HG03439 (cell line): ENCODE data around the gene CLCF1.
A peak's percentile ranks its signal among the peaks of the same experiment; 100 is the strongest.
"Not testable (repeated sequence)": the region's sequence is repeated elsewhere in the genome, so short reads cannot be mapped to it uniquely, and the experiment has no call there.

Experiments used
- ATAC-seq: cut with Tn5 transposase; IDR thresholded peaks from one replicate; pipeline ENCODE4 v1.9.1; 2021; ENCODE audit warnings: mild to moderate bottlenecking, moderate library complexity; ENCODE audit not compliant: unreplicated experiment

Gene CLCF1

GRCh38 chr11:67409261-67409666 is 35.9 kb upstream of the CLCF1 start:
- ATAC-seq: no peak

DNA sequence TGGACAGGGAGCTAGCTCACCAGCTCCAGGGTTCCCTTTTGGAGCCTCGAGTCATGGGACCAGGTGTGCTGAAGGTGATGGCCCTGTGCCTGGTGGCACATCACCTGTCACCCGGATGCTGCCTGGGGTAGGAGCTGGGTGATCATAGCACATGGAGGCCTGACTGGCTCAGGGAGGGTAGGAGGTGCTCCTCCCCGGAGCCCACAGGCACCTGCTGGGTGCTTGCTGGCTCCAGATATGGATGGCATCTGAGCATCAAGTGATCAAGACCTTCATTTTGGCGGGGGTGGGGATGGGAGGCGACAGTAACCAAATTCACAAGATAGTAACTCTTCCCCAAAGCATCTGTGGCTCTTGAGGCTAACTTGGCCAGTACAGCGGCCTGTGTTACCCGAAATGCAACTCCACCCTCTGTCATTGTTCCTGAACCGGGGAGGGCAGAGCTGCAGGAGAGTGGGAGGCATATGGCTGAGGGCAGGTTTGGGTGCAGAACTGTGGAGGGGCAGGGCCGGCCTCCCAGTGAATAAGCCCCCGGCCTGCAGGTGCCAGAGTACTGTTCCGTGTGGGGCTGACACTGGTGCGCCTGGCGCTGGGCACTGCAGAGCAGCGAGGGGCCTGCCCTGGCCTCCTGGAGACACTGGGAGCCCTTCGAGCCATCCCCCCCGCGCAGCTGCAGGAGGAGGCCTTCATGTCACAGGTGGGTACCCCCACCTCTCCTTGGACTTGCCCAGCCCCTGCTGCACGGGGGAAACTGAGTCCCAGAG is 35.2 kb upstream of the CLCF1 start:
- ATAC-seq: no peak

- no peak for ATAC-seq
These were observed 34.3 kb upstream of the CLCF1 start for GRCh38 chr11:67407688-67408163.

DNA sequence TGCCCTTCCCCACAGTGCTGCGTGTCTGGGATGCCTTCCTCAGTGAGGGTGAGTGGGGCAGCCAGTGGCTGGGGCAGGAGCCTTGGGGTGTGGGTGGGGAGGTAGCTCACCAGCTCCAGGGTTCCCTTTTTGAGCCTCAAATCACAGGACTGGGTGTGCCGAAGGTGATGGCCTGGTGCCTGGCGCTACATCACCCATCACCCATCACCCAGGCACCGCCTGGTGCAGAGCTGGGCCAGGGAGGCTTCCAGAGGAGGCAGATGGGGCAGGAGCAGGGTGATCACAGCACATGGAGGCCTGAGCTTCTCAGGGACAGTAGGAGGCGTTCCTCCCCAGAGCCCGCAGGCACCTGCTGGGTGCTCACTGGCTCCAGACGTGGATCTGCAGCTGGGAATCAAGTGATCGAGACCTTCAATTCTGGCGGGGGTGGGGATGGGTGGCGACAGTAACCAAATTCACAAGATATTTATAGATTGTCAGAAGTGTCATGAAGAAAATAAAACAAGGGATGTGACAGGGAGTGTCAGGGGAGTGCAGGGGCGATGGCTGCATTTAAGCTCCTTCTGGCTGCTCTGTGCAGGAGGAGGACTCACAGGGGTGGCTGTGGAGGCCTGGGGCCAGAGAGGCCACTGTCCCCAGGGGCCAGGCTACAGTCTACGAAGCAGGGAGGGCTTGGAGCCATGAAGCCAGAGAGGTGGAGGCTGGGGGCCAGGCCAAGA is 33.7 kb upstream of the CLCF1 start:
- no peak for ATAC-seq

DNA sequence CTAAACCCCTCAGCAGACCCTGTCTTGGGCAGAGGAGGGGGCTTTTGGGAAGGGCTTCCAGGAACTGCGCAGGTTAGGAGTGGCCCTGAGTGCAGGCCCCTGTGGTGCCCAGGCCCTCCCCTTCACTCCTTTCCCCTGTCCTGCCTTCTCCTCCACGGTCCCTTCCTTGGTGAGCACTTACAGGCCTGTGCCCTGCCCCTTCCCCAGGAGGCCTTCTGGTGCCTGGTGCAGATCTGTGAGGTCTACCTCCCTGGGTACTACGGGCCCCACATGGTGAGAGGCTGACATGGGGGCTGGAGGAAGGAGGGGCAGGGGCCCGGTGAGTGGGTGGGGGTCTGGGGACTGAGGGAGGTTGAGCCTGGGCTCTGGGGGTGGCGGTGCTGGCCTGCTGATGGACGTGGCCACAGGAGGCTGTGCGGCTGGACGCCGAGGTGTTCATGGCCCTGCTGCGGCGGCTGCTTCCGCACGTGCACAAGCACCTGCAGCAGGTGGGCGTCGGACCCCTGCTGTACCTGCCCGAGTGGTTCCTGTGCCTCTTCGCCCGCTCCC is 33.1 kb upstream of the CLCF1 start:
- ATAC-seq: no peak

DNA sequence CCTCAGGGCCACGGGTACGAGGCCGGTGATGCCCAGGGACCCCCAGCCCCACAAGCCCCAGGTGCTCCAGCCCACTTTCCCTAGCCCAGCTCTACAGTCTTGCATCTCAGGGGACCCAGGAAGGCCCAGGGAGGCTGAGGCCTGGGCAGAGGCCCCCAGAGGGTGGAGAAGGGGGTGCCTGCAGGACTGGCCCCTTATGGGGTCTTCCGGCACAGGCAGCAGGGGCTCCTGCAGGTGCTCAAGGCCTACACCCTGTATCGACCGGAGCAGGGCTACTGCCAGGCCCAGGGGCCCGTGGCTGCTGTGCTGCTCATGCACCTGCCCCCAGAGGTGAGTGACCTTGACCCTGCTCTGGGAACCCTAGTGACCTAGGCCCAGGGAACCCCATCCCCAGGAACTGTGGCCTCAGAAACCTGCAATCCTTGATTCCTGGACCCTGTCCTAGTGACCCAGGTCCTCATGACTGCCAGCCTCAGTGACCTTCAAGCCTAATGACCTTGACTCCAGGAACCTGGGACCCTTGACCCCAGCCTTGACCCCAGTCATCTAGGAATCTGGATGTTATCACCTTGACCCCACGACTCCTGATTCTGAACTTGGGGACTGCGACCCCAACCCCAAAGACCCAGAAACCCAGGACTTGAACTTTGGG is 32.4 kb upstream of the CLCF1 start:
- ATAC-seq: no peak

DNA sequence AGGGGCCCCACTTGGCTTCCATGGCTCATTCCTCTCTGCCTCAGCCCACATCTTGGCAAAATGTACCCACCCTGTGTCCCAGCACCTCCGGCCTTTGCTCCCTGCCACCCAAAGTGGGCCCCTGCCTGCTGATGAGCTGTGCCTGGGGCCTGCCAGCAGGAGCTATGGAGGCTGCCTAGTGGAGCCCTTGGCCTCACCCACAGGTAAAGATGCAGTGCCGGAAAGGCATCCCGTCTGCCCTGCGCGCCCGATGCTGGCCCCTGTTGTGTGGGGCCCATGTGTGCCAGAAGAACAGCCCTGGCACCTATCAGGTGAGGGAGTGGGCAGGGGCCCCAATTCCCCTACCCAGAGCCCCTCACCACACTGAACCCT is 31.8 kb upstream of the CLCF1 start:
- no peak for ATAC-seq

- no peak for ATAC-seq
These were observed 31.3 kb upstream of the CLCF1 start for GRCh38 chr11:67404515-67405195.

- not testable (repeated sequence) for ATAC-seq
These were observed 29.7 kb upstream of the CLCF1 start for GRCh38 chr11:67403085-67403484.

DNA sequence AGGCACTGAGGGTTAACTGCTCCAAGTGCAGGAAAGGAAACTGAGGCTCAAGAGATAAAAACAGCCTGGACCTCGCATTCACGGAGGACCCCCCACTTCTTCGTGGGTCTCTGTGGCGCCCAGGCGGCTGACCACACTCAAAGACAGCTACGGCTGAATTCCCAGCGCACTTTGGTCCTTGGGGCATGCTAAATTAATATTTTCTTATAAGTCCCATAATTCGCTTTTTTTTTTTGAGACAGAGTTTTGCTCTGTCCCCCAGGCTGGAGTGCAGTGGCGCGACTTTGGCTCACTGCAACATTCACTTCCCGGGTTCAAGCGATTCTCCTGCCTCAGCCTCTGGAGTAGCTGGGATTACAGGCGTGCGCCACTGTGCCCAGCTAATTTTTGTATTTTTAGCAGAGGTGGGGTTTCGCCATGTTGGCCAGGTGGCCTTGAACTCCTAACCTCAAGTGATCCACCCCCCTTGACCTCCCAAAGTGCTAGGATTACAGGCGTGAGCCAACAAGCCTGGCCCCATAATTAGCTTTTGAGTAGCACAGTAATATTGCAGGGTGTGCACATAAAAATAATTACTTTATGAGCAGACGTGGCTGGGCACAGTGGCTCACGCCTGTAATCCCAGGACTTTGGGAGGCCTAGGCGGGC is 28.9 kb upstream of the CLCF1 start:
- not testable (repeated sequence) for ATAC-seq

GRCh38 chr11:67401495-67402191 is 28.2 kb upstream of the CLCF1 start, which contains the start of gene PPP1CA:
Gene PPP1CA, minus strand, starts transcription at chr11:67401858. Its CDS starts 76 bp downstream, at chr11:67401782.
- ATAC-seq: peak; percentile 61

GRCh38 chr11:67400942-67401494 is 27.6 kb upstream of the CLCF1 start:
- peak; percentile 6 for ATAC-seq

GRCh38 chr11:67400251-67400941 is 27.0 kb upstream of the CLCF1 start:
- no peak for ATAC-seq

- ATAC-seq: no peak
These were observed 25.5 kb upstream of the CLCF1 start for GRCh38 chr11:67398661-67399563.

- no peak for ATAC-seq
These were observed 24.7 kb upstream of the CLCF1 start for GRCh38 chr11:67397986-67398660.

GRCh38 chr11:67397536-67397935 is 24.1 kb upstream of the CLCF1 start:
- ATAC-seq: no peak
